GM12873 (cell line): ENCODE results near the gene ILDR2.

Source experiments
- TF ChIP-seq, protein P1 (sequence below): IDR thresholded peaks from 2 replicates; pipeline ENCODE4 v1.5.1; 2012; ENCODE audit warnings: low read depth, mild to moderate bottlenecking, moderate library complexity, low read length, control low read depth; ENCODE audit not compliant: insufficient read depth; ENCODE audit errors: missing control alignments

The ILDR2 gene

DNA sequence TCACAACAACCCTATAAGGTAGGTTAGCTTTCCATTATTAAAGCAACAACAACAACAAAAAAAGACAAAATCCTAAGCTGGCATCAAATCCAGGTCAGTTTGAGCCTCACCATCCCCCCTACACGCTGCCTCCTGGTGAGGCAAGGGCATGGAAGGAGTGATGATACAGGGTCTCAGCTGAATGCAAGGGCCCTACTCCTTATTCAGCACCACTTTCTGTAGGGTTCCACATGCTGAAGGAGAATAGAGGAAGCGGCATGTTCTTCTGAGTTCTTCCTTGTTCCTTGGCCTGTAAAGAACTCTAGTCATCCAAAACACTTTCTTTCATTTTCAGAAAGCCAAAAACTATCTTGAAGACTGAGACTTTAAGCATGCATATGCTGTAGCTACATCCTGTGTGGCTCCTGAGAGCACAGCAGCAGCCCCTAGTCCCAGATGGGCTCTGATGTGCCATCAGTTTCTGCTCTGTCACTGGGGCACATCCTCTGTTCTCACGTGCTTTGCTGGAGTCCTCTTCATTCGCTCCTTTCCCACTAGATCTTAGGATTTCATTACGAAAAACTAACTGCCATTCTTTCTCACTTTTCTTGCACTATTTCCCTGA is 6.2 kb downstream of the ILDR2 start:
- TF ChIP-seq, protein P1, sequence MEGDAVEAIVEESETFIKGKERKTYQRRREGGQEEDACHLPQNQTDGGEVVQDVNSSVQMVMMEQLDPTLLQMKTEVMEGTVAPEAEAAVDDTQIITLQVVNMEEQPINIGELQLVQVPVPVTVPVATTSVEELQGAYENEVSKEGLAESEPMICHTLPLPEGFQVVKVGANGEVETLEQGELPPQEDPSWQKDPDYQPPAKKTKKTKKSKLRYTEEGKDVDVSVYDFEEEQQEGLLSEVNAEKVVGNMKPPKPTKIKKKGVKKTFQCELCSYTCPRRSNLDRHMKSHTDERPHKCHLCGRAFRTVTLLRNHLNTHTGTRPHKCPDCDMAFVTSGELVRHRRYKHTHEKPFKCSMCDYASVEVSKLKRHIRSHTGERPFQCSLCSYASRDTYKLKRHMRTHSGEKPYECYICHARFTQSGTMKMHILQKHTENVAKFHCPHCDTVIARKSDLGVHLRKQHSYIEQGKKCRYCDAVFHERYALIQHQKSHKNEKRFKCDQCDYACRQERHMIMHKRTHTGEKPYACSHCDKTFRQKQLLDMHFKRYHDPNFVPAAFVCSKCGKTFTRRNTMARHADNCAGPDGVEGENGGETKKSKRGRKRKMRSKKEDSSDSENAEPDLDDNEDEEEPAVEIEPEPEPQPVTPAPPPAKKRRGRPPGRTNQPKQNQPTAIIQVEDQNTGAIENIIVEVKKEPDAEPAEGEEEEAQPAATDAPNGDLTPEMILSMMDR: no peak

DNA sequence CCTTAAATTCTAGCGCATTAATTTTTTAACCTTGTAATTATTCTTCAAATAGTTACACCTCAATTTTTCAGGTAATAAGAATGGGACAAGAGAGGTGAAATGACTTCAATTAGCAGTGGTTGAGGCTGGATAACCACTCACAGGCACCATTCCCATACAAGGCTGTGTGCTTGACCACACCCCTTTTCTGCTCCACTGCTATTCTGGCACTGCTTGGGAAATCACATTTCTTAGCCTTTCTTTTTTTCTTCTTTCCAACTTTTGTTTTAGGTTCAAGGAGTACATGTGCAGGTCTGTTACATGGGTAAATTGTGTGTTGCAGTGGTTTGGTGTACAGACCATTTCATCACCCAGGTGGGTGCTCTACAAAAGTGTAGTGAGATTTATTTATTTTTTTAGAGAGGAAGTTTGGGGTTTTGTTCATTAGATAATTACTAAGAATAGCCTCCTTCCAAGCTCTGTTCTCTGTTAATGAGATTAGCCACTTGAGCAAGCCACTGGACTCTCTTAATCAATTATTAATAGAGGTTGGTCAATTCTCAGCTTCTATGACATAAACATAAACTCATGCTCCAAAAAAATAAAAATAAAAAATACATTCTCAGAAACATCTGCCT is 14.4 kb downstream of the ILDR2 start:
- TF ChIP-seq, protein P1: no peak

DNA sequence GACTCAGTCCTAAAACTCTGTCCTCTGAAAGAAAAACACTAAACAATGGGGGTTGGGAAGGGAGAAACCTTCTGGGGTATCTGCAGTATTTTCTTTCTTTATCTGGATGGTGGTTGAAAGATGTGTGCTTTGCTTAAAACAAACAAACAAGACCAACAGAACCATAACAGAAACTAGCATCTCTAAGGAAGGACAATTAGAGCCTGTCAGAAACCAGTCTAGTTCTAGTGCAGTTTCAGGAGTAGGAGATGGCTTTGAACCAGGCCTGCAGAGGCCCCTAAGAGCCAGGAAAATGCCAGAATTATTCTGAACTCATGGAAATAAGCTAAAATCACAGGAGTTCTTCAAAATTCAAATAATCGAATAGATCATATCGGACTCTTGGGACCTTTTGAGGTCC is 18.5 kb downstream of the ILDR2 start:
- TF ChIP-seq, protein P1: no peak

DNA sequence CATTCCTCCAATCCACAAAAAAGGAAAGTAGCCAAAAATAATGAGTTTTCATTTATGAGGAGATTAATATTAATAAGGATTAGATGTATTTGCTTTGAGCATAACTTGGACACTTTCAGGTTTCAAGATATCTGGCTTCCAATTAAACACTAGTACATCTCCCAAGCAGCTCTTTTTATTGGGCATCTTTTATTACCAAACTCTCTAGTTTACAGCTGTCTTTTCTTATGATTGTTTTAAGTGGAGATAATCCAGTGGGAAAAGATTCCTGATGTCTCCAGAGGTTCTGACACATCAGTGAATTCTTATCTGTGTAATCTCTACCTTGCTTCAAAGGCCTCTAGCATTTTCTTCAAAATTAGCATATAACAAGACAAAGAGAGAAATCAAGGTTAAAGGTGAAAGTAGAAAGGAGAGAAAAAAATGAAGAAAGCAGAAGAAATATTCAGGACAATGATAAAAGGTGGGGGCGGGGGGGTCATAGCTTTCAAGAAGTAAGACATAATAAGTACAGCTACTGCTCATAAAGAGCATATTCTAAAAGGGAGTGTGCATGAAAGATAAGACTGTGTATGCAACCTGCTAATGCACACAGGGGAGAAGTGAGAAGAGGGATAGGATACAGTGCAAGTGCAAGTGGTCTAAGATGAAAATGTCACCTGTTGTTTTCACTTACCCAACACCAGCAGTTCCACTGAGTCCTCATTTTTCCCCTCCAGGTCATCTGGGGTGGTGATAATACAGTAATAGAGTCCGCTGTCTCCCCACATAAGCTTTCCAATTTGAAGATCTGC is 19.1 kb downstream of the ILDR2 start:
- TF ChIP-seq, protein P1: no peak

DNA sequence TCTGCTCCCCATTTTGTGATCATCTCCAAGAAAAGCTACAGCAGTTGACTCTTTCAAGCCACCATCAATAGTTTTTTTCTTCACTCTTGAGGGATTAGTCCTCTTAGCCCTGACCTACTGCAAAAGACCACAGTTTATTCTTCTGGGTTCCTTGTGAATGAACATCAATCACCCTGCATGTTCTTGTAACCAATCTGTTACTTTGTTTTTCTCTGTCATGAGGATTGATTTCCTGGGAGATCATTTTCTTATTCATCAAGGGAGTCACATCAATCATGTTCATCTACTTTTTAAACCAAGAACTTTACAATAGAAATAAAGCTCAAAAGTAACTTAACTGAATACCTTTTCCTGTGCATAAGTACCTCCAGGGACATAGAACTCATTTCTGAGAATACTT is 21.8 kb downstream of the ILDR2 start:
- TF ChIP-seq, protein P1: no peak

DNA sequence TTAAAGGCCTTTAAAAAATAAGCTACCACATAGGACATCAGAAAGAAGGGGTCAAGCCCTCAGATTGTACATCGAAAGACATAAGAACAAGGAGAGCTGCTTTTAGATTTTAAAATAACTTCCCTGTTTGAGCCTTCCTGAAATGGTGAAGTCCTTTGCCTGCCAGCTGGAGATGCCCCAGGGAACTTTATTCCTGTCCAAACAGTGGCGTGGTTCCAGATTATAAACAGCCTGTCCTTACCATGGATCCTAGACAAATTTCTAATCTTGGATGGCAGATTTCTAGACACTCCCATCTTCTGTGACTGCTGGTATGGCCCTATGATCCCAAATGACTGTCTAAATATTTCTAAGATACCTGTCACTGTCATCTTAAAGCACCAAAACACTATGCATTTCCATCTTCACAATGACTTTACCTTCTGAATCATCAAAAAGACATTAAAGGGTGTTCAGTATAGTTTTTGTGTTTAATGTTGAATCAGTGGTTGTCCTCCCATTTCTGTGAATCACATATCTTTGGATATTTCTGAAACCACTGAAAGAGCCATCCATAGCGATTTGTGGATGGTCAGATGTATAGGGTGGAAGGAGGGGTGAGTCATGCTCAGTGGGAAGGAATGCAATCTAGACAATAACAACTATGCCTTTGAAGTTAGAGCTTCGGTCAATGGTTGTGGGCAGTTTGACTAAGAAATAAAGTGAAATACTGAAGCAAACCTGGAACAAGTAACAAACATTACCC is 23.2 kb downstream of the ILDR2 start:
- TF ChIP-seq, protein P1: no peak

DNA sequence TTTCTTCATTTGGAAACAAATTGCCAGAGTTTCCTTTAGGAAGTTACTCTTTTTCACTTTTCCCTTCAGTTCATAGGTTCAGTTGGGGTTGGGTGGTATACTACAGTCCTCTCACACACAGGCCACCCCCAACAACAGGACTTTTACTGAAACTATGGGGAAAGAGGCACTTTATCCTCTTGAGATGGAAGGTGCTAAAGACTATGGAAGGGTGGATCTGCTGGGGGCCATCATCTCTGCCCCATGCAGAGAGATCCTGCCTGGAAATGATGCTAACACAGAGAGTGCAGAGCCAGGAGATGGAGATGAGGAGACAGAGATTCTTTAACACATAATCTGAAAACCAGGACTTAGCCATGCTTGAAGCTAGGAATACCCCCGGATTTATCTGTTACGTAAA is 24.3 kb downstream of the ILDR2 start:
- TF ChIP-seq, protein P1: no peak
